Liver (tissue), 9 donors: Measurements from ENCODE around the gene WFDC13. TPM values are rescaled to one million over a fixed set of nuclear protein-coding genes. Genes with fewer than 3 reads are reported as not detected.

Experiments used
- DNase-seq: peaks from one replicate; pipeline ENCODE4 v3.0.0-alpha.2; 2017; ENCODE audit warnings: low spot score
- H3K27ac ChIP-seq, 2 donors: one replicate each; pipeline ENCODE4 v1.7.0; 2013; ENCODE audit warnings: inconsistent platforms in 2 of 2, low read length in 2 of 2, control low read depth in 1 of 2, low read depth in 1 of 2, mild to moderate bottlenecking in 1 of 2
- H3K27me3 ChIP-seq, 4 donors: one replicate each; pipeline versions ENCODE4 v1.6.1 to v1.7.0; 2013; ENCODE audit warnings: low read length in 3 of 4, inconsistent platforms in 1 of 4, mild to moderate bottlenecking in 1 of 4, moderate library complexity in 1 of 4; ENCODE audit not compliant: control insufficient read depth in 4 of 4, insufficient read depth in 4 of 4
- H3K36me3 ChIP-seq, 4 donors: one replicate each; pipeline versions ENCODE4 v1.6.1 to v1.7.0; 2013; ENCODE audit warnings: low read length in 3 of 4, mild to moderate bottlenecking in 3 of 4, low read depth in 1 of 4, moderate library complexity in 1 of 4; ENCODE audit not compliant: control insufficient read depth in 4 of 4, insufficient read depth in 3 of 4
- H3K4me1 ChIP-seq, 4 donors: one replicate each; pipeline versions ENCODE4 v1.6.1 to v1.7.0; 2013; ENCODE audit warnings: low read length in 3 of 4, mild to moderate bottlenecking in 3 of 4, moderate library complexity in 1 of 4; ENCODE audit not compliant: control insufficient read depth in 4 of 4, insufficient read depth in 4 of 4
- H3K4me3 ChIP-seq, 3 donors: one replicate each; pipeline versions ENCODE4 v1.6.1 to v1.7.0; 2013; ENCODE audit warnings: low read length in 3 of 3, control low read depth in 1 of 3, low read depth in 1 of 3, mild to moderate bottlenecking in 1 of 3
- H3K9ac ChIP-seq, 2 donors: one replicate each; pipeline ENCODE4 v1.7.0; 2013; ENCODE audit warnings: low read length in 2 of 2, mild to moderate bottlenecking in 2 of 2, moderate library complexity in 2 of 2, control low read depth in 1 of 2, low read depth in 1 of 2
- H3K9me3 ChIP-seq, 4 donors: one replicate each; pipeline versions ENCODE4 v1.6.1 to v1.7.0; 2013; ENCODE audit warnings: low read length in 3 of 4; ENCODE audit not compliant: control insufficient read depth in 4 of 4
- ATF3 ChIP-seq: IDR thresholded peaks from 2 replicates; pipeline ENCODE4 v1.6.1; 2016; ENCODE audit warnings: antibody characterized with exemption
- EGR1 ChIP-seq, 2 donors: IDR thresholded peaks; 2 replicates each; pipeline ENCODE4 v1.6.1; 2016 to 2018; ENCODE audit warnings: antibody characterized with exemption in 2 of 2, low read depth in 2 of 2
- FOXA1 ChIP-seq: IDR thresholded peaks from 2 replicates; pipeline ENCODE4 v1.6.1; 2016; ENCODE audit warnings: antibody characterized with exemption
- FOXA2 ChIP-seq: IDR thresholded peaks from 2 replicates; pipeline ENCODE4 v1.6.1; 2016; ENCODE audit warnings: antibody characterized with exemption
- GABPA ChIP-seq, 2 donors: IDR thresholded peaks in 1 of 2; conservative IDR thresholded peaks in 1 of 2; 2 replicates each; pipeline ENCODE4 v1.6.1; 2016; ENCODE audit warnings: antibody characterized with exemption in 2 of 2, mild to moderate bottlenecking in 1 of 2, moderate library complexity in 1 of 2
- HNF4A ChIP-seq, 2 donors: conservative IDR thresholded peaks; 2 replicates each; pipeline ENCODE4 v1.6.1; 2016; ENCODE audit warnings: antibody characterized with exemption in 2 of 2, mild to moderate bottlenecking in 2 of 2
- HNF4G ChIP-seq: IDR thresholded peaks from 2 replicates; pipeline ENCODE4 v1.6.1; 2016; ENCODE audit warnings: antibody characterized with exemption
- JUND ChIP-seq, 2 donors: IDR thresholded peaks; 2 replicates each; pipeline ENCODE4 v1.6.1; 2016; ENCODE audit warnings: antibody characterized with exemption in 2 of 2
- MAX ChIP-seq: IDR thresholded peaks from 2 replicates; pipeline ENCODE4 v1.6.1; 2016; ENCODE audit warnings: antibody characterized with exemption
- NR2F2 ChIP-seq: IDR thresholded peaks from 2 replicates; pipeline ENCODE4 v1.6.1; 2016; ENCODE audit warnings: antibody characterized with exemption
- RAD21 ChIP-seq, 2 donors: IDR thresholded peaks; 2 replicates each; pipeline ENCODE4 v1.6.1; 2016; ENCODE audit warnings: antibody characterized with exemption in 2 of 2, mild to moderate bottlenecking in 2 of 2
- RXRA ChIP-seq, 2 donors: IDR thresholded peaks; 2 replicates each; pipeline ENCODE4 v1.6.1; 2017 to 2018; ENCODE audit warnings: antibody characterized with exemption in 2 of 2, mild to moderate bottlenecking in 1 of 2
- SP1 ChIP-seq: IDR thresholded peaks from 2 replicates; pipeline ENCODE4 v1.6.1; 2018; ENCODE audit warnings: antibody characterized with exemption, mild to moderate bottlenecking
- TAF1 ChIP-seq: conservative IDR thresholded peaks from 2 replicates; pipeline ENCODE4 v1.6.1; 2016; ENCODE audit warnings: antibody characterized with exemption, mild to moderate bottlenecking
- ZBTB33 ChIP-seq: IDR thresholded peaks from 2 replicates; pipeline ENCODE4 v1.6.1; 2016; ENCODE audit warnings: antibody characterized with exemption
- WGBS: extraction: QIAGEN DNeasy Blood & Tissue Kit; methylation state at CpG from one replicate; pipeline ENCODE4 v1.1.7; 2013; 5-methylcytosine and 5-hydroxymethylcytosine counted together
- polyA plus RNA-seq, 2 donors: library from polyadenylated mRNA; stranded (reverse) in 1 of 2; unstranded in 1 of 2; fragments of 200-250 nt in 1 of 2; fragments of >200 nt in 1 of 2; fragmentation: Nextera tagmentation in 1 of 2; extraction: Ambion mirVana in 1 of 2; gene quantifications; one replicate each; pipeline versions ENCODE4 v1.2.1 to v1.2.3, GENCODE V29; 2013 to 2015
- total RNA-seq, 2 donors: library from RNA; depleted of rRNA; stranded (reverse); fragments of >200 nt; gene quantifications; one replicate each; pipeline ENCODE4 v1.2.3, GENCODE V29; 2014
- TF ChIP-seq, protein P1 (sequence below): IDR thresholded peaks from 2 replicates; pipeline ENCODE4 v1.6.1; 2016; ENCODE audit warnings: antibody characterized with exemption, mild to moderate bottlenecking
- donor health status: healthy.
- donor health status: healthy.
- donor health status: healthy.
- donor health status: healthy.
- donor health status: healthy.

WFDC13 gene
- total and polyA plus RNA-seq, 4 donors: not detected

- DNase-seq: no peak
- no peaks in the 10 kb centered on the region for H3K36me3 ChIP-seq
- no peak overlapping the region for H3K4me3 ChIP-seq
- no peak overlapping the region for H3K9ac ChIP-seq
- no peaks in the 10 kb centered on the region for H3K27me3 ChIP-seq
- H3K4me1 ChIP-seq: no peaks in the 10 kb centered on the region
- no peak for TF ChIP-seq FOXA2
- TF ChIP-seq SP1: no peak
- TF ChIP-seq ATF3: no peak
- TF ChIP-seq FOXA1: no peak
- no peak for TF ChIP-seq NR2F2
- TF ChIP-seq JUND (IDR thresholded peaks at IDR 0.05): no peak
- TF ChIP-seq GABPA (IDR thresholded peaks at IDR 0.05 in 1 of 2, conservative IDR thresholded peaks at IDR 0.05 in 1 of 2): no peak
- TF ChIP-seq RAD21 (IDR thresholded peaks at IDR 0.05): no peak
- TF ChIP-seq MAX: no peak
- no peak for TF ChIP-seq TAF1
- no peak for TF ChIP-seq ZBTB33
- no peak for TF ChIP-seq HNF4A (conservative IDR thresholded peaks at IDR 0.05)
- H3K27ac ChIP-seq: no peak overlapping the region
- H3K9me3 ChIP-seq: no peaks in the 10 kb centered on the region
- 81% methylated on average over 1 of the region's 1 CpG for WGBS
Measured at GRCh38 chr20:45751721-45752120, 49.9 kb downstream of the WFDC13 start.

- WGBS: 92% methylated on average over 3 of the region's 3 CpGs
- Histone ChIP-seq H3K4me3 (no peak overlapping the region), H3K36me3 (no peaks in the 10 kb centered on the region), H3K9me3 (no peaks in the 10 kb centered on the region), H3K9ac (no peak overlapping the region), H3K27me3 (no peaks in the 10 kb centered on the region), H3K4me1 (no peaks in the 10 kb centered on the region), H3K27ac (no peak overlapping the region)
- DNase-seq: no peak
- TF ChIP-seq NR2F2: no peak
- TF ChIP-seq ATF3: no peak
- TF ChIP-seq GABPA (IDR thresholded peaks at IDR 0.05 in 1 of 2, conservative IDR thresholded peaks at IDR 0.05 in 1 of 2): no peak
- no peak for TF ChIP-seq HNF4G
- no peak for TF ChIP-seq MAX
- TF ChIP-seq TAF1: no peak
- TF ChIP-seq, protein P1, sequence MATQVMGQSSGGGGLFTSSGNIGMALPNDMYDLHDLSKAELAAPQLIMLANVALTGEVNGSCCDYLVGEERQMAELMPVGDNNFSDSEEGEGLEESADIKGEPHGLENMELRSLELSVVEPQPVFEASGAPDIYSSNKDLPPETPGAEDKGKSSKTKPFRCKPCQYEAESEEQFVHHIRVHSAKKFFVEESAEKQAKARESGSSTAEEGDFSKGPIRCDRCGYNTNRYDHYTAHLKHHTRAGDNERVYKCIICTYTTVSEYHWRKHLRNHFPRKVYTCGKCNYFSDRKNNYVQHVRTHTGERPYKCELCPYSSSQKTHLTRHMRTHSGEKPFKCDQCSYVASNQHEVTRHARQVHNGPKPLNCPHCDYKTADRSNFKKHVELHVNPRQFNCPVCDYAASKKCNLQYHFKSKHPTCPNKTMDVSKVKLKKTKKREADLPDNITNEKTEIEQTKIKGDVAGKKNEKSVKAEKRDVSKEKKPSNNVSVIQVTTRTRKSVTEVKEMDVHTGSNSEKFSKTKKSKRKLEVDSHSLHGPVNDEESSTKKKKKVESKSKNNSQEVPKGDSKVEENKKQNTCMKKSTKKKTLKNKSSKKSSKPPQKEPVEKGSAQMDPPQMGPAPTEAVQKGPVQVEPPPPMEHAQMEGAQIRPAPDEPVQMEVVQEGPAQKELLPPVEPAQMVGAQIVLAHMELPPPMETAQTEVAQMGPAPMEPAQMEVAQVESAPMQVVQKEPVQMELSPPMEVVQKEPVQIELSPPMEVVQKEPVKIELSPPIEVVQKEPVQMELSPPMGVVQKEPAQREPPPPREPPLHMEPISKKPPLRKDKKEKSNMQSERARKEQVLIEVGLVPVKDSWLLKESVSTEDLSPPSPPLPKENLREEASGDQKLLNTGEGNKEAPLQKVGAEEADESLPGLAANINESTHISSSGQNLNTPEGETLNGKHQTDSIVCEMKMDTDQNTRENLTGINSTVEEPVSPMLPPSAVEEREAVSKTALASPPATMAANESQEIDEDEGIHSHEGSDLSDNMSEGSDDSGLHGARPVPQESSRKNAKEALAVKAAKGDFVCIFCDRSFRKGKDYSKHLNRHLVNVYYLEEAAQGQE: no peak
- no peak for TF ChIP-seq HNF4A (conservative IDR thresholded peaks at IDR 0.05)
- no peak for TF ChIP-seq RAD21 (IDR thresholded peaks at IDR 0.05)
- no peak for TF ChIP-seq FOXA2
- no peak for TF ChIP-seq RXRA (IDR thresholded peaks at IDR 0.05)
- TF ChIP-seq EGR1 (IDR thresholded peaks at IDR 0.05; ENCODE audit: low read depth in 2 of 2): no peak
- no peak for TF ChIP-seq ZBTB33
Measured at GRCh38 chr20:45752746-45753145, 50.9 kb downstream of the WFDC13 start.
